ENCODE data around the gene PCDHB15.
"Not testable (repeated sequence)": the region's sequence is repeated elsewhere in the genome, so short reads cannot be mapped to it uniquely, and the experiment has no call there.

- TF ChIP-seq CTCF, POLR2A (IDR thresholded peaks at IDR 0.05): not testable (repeated sequence)
Measured at GRCh38 chr5:141247434-141247833, 2.2 kb downstream of the PCDHB15 start.

Measured in body of pancreas (tissue), 4 donors.